ENCODE measurements around the gene TBX2. TPM values are rescaled to one million over a fixed set of nuclear protein-coding genes. Genes with fewer than 3 reads are reported as not detected.

Gene TBX2
- total and polyA plus RNA-seq, 12 donors: 2.4 to 22.1 (median 7.4) TPM

DNA sequence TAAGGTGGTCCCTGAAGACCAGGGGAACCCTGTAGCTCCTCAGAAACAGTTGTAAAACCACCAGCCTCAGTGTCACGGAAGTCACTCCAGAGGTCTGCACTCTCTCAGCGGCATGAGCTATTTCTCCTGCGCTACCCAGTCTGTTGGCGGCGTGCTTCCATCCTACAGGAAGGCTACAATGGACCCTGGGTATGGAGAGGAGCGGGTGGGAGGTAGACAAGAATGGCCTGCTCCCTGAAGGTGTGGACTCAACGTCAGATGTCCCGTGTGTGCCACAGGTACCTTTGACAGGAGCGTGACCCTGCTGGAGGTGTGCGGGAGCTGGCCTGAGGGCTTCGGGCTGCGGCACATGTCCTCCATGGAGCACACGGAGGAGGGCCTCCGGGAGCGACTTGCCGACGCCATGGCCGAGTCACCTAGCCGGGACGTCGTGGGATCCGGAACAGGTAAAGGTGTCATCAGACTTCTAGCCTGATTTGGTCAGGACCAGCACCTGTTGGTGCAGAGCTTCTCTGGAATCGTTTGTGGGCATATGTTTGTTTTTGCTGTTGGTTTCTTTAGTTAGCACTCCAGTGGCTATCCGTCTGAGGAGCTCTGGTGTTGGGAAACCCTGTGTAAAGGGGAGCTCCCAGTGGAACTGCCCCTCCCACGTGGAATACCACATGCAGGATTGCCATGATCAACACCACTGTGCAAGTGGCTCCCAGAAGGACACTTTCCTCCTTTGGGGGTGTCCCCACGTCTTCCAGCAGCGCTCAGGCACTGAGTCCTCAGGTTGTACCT lies 31.4 kb upstream of the TBX2 start:
- WGBS, 4 donors: 96 to 97% (median 97%) methylated on average over 17 to 27 of the region's 27 CpGs
- Histone ChIP-seq H3K27ac (no peak overlapping the region), H3K4me1 (replicated peaks in 1 of 2) (no peaks in the 10 kb centered on the region), H3K9me3 (replicated peaks in 1 of 3) (no peaks in the 10 kb centered on the region), H3K36me3 (replicated peaks in 1 of 2) (no peaks in the 10 kb centered on the region), H3K27me3 (no peaks in the 10 kb centered on the region), H3K4me3 (no peak overlapping the region)
- TF ChIP-seq, protein P1, sequence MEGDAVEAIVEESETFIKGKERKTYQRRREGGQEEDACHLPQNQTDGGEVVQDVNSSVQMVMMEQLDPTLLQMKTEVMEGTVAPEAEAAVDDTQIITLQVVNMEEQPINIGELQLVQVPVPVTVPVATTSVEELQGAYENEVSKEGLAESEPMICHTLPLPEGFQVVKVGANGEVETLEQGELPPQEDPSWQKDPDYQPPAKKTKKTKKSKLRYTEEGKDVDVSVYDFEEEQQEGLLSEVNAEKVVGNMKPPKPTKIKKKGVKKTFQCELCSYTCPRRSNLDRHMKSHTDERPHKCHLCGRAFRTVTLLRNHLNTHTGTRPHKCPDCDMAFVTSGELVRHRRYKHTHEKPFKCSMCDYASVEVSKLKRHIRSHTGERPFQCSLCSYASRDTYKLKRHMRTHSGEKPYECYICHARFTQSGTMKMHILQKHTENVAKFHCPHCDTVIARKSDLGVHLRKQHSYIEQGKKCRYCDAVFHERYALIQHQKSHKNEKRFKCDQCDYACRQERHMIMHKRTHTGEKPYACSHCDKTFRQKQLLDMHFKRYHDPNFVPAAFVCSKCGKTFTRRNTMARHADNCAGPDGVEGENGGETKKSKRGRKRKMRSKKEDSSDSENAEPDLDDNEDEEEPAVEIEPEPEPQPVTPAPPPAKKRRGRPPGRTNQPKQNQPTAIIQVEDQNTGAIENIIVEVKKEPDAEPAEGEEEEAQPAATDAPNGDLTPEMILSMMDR (IDR thresholded peaks at IDR 0.05): no peak
- no peak for TF ChIP-seq POLR2A (IDR thresholded peaks at IDR 0.05)
- intact Hi-C loops (cut with DNase I): no loop called here
- no peak for DNase-seq

- Histone ChIP-seq H3K36me3 (replicated peaks in 1 of 2) (no peaks in the 10 kb centered on the region), H3K4me3 (no peak overlapping the region), H3K9me3 (replicated peaks in 1 of 3) (no peaks in the 10 kb centered on the region), H3K4me1 (replicated peaks in 1 of 2) (no peaks in the 10 kb centered on the region), H3K27me3 (no peaks in the 10 kb centered on the region), H3K27ac (no peak overlapping the region)
- 96 to 97% (median 97%) methylated on average over 5 to 7 of the region's 7 CpGs for WGBS, 4 donors
- no peak for DNase-seq
- intact Hi-C loops (cut with DNase I): no loop called here
- no peak for TF ChIP-seq POLR2A (IDR thresholded peaks at IDR 0.05)
- TF ChIP-seq, protein P1 (IDR thresholded peaks at IDR 0.05): no peak
Measured at GRCh38 chr17:61368832-61369450, 30.7 kb upstream of the TBX2 start.

DNA sequence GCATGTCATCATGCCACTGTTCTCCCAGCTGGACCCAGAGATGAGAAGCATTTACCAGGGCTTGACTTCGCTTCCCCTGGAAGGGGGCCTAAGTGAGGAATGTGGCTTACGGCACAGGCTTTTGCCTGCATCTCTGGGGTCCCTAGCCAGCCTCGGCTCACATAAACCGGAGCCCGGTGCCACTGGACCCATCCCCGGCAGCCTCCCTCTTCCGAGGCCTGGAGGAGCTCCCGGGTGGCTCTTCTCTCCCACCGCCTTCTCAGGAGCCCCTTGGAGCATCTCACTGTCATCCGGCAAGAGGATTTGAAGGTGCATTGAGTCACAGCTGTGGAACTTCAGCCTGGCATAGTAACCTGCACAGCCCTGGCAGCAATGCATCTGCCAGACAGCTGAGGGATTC lies 29.9 kb upstream of the TBX2 start:
- intact Hi-C loops (cut with DNase I): no loop called here
- Histone ChIP-seq H3K27me3 (no peaks in the 10 kb centered on the region), H3K27ac (no peak overlapping the region), H3K4me1 (replicated peaks in 1 of 2) (no peaks in the 10 kb centered on the region), H3K4me3 (no peak overlapping the region), H3K9me3 (replicated peaks in 1 of 3) (no peaks in the 10 kb centered on the region), H3K36me3 (replicated peaks in 1 of 2) (no peaks in the 10 kb centered on the region)
- WGBS, 4 donors: 91 to 98% (median 97%) methylated on average over 5 to 10 of the region's 10 CpGs
- TF ChIP-seq, protein P1 (IDR thresholded peaks at IDR 0.05): no peak
- TF ChIP-seq POLR2A (IDR thresholded peaks at IDR 0.05): no peak
- DNase-seq: no peak

DNA sequence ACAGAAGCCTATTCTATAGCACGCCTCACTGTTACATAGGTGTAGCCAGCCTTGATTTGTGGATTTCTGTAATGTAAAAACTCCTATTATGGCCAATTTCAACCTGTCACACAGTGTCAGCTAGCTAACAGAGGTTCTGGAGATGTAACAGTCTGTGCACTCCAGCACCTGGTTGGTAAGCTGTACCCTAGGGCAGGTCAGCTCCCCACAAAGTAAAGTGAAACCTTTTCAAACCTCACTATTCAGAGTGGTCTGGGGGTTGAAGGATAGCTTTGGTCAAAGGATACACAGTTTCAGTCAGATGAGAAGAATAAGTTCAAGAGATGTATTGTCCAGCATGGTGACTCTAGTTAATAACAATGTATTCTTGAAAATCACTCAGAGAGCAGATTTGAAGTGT lies 28.5 kb upstream of the TBX2 start:
- TF ChIP-seq, protein P1 (IDR thresholded peaks at IDR 0.05): no peak
- no peak for TF ChIP-seq POLR2A (IDR thresholded peaks at IDR 0.05)
- no peak for DNase-seq

More for the DNA sequence above, 28.5 kb upstream of the TBX2 start:
- H3K4me3 ChIP-seq: no peak overlapping the region
- H3K36me3 ChIP-seq (replicated peaks in 1 of 2): no peaks in the 10 kb centered on the region
- H3K27me3 ChIP-seq: no peaks in the 10 kb centered on the region
- intact Hi-C loops (cut with DNase I): no loop called here
- WGBS, 4 donors: 94 to 100% (median 100%) methylated on average over 1 of the region's 1 CpG
- H3K4me1 ChIP-seq (replicated peaks in 1 of 2): no peaks in the 10 kb centered on the region
- no peak overlapping the region for H3K27ac ChIP-seq
- H3K9me3 ChIP-seq (replicated peaks in 1 of 3): no peaks in the 10 kb centered on the region

Measured in adrenal gland (tissue), 12 donors.